Activated CD8-positive, alpha-beta memory T cell treated with anti-CD3 and anti-CD28 coated beads, Interleukin-2, amount 50 U/mL, for 24 hours (primary cell): Measurements from ENCODE around the gene RALBP1.

ENCODE experiments used
- DNase-seq: peaks from one replicate; pipeline ENCODE4 v3.0.0-alpha.2; 2020; ENCODE audit errors: extremely low read depth

Gene RALBP1

GRCh38 chr18:9507565-9508088 is 32.3 kb downstream of the RALBP1 start:
- DNase-seq = no peak

DNA sequence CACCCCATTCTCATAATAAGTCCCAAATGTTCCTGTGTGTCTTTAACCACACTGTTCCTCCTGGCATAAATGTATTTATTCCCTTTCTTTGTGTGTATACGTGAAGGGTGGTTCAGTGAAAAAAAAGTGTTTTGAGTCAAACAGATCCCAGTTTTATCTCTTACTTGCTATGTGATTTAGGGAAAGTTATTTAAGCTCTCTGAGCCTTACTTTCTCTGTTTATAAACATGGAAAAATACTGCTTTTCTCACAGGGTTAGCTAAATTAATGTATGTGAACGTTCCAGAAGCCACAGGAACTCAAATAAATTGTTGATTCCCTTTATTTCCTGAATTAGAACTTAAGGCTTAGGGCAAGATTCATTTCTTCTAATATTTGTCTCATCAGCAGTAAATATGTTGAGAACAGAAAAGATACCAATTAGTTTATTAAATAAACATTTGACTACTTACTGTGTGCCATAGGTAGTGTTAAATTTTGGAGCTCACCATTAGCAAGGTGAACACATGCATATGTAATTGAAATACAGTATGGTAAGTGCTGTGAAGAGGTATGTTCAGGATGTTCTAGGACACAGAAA is 33.2 kb downstream of the RALBP1 start:
- no peak for DNase-seq

- DNase-seq = no peak
These were observed 38.7 kb downstream of the RALBP1 start for GRCh38 chr18:9513971-9514512.

DNA sequence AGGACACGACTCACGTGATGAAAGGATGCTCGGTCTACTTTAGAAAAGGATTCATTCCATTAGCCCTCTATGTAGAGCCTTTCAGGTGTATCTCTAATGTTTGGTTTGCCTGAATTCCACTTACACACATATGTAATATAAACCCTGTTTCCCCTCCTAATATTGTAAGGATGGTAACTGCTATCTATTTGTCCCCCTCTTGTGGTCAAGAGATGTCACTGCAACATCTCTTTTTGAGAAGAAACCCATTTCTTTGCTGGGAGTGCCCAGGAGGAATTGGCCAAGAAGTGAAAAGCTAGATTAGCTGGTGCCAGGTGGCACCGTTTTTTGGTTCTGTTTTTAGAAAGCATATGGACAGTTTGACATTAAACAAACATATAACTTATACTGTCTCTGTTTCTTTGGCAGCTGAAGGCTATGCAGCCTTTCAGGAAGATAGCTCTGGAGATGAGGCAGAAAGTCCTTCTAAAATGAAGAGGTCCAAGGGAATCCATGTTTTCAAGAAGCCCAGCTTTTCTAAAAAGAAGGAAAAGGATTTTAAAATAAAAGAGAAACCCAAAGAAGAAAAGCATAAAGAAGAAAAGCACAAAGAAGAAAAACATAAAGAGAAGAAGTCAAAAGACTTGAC is 41.2 kb downstream of the RALBP1 start:
- no peak for DNase-seq

DNA sequence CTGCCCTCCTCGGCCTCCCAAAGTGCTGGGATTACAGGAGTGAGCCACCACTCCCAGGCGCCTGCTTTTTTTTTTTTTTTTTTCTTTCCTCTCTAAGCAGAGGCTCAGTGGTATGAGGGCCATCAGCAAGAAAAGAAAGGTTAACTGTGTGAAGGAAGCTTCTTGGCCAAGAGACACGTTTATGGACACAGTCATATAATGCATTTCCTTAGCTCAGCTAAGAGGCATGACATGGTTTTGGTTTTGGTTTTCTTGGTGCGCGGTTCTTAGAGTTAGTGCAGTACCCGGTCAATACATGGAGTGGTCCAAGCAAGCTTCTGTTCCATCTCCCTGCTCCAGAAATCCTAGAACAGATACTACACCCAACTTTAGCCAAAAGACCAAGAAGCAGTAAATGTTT is 42.6 kb downstream of the RALBP1 start:
- DNase-seq = no peak

DNA sequence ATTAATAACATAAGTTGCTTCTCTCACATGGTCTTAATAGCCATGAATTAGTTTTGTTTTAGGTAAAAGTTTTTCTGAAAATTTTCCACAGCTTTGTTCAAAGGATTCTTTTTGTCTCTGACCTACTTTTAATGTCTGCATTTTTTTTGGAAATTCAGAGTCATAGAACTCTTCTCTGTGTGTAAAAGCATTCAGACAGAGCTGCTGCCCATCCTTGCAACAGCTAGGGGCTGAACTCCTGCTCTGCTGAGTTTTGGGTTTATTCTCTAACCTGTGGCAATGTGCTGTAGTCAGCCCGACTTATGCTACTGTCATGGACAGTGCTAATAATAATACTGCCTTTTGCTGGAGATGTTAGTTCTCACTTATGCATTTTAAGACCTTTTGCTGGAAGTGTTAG is 44.1 kb downstream of the RALBP1 start:
- DNase-seq = no peak

DNA sequence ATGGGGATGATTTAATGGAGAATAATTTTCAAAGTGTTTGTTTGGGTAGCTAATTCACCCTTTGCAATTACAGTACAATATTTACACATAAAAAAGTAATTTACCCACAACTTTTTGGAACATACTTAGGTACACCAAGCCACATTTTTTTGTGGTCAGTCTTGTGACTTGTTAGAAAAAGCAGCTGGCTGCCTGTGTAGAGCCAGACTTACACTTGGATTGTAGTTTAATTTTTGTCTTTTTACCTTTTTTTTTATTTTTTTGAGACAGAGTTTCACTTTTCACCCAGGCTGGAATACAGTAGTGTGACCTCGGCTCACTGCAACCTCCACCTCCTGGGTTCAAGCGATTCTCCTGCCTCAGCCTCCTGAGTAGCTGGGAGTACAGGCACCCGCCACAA is 45.4 kb downstream of the RALBP1 start:
- no peak for DNase-seq

GRCh38 chr18:9521770-9522169 is 46.5 kb downstream of the RALBP1 start:
- no peak for DNase-seq

DNA sequence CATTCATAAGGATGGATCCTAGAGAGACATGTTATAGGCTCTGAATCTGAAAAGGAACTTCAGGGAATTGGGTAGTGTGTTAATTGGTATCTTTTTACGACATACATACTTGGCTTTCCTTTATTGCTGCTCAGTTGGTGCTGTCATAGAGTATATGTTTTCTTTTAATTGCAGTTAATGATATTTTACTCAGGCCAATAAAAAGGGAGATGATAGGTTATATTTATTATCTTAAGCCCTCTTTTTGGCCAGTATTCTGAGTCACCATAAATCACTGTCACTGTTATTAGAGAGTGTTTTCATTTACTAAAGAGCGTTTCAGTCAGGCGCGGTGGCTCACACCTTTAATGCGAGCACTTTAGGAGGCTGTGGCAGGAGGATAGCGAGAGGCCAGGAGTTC is 47.6 kb downstream of the RALBP1 start:
- DNase-seq = no peak

- DNase-seq = no peak
These were observed 51.1 kb downstream of the RALBP1 start for GRCh38 chr18:9526458-9526857.

- DNase-seq = no peak
These were observed 55.1 kb downstream of the RALBP1 start for GRCh38 chr18:9530226-9531009.

- DNase-seq = no peak
These were observed 56.6 kb downstream of the RALBP1 start for GRCh38 chr18:9531791-9532410.

GRCh38 chr18:9534844-9535243 is 59.5 kb downstream of the RALBP1 start:
- no peak for DNase-seq

DNA sequence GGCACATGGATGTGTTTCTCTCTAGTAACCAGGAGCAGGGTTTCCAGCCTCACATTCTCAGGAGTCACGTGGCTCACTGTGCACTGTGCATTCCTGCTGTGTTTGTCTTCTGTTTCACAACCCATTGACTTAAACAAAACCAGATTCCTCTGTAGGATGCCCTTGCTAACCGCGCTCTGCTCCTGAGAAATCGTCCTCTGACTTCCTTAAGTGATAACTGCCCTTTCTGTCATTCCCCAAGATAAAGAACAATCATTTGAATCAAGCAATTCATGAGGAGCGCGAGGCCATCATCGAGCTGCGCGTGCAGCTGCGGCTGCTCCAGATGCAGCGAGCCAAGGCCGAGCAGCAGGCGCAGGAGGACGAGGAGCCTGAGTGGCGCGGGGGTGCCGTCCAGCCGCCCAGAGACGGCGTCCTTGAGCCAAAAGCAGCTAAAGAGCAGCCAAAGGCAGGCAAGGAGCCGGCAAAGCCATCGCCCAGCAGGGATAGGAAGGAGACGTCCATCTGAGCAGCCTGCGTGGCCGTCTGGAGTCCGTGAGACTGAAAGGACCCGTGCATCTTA is 60.2 kb downstream of the RALBP1 start:
- no peak for DNase-seq

- DNase-seq = no peak
These were observed 61.2 kb downstream of the RALBP1 start for GRCh38 chr18:9536354-9537152.

- no peak for DNase-seq
These were observed 62.4 kb downstream of the RALBP1 start for GRCh38 chr18:9537677-9538076.

DNA sequence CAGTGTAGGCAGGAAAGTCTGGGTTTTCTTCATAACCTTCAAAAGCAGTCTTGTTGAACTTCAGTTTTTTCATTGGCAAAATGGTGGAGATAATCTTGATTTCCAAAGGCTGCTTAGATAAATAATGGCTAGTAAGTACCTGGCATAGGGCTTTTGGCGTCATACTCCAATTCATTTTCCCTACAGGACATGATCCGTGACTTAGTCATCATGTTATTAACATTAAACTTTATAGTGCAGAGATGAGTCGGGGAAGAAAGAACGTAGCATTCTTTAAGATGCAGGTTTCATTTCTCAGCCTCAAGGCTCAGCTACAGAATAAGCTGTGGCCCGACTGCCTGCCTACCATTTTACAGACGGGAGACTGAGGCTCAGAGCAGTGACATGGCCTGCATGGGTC is 64.0 kb downstream of the RALBP1 start:
- no peak for DNase-seq

DNA sequence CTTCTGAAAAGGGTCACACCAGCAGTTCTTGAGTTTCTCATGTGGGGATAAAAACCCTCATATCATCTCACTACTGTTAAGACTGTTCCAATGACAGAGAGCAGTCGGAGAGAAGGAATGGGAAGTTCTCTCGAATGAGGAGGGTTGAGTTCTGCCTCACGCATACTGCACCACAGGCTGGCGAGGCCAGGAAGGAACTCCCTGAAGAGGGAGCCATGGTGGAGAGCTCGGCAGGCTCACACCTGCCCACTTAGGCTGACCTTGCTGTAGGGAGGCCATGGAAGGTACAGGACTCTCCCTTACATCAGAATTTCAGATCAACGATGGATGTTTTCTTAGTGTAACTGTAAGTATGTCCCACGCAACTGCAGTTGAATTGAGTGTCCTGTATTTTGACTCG is 64.6 kb downstream of the RALBP1 start:
- no peak for DNase-seq

- DNase-seq = no peak
These were observed 67.6 kb downstream of the RALBP1 start for GRCh38 chr18:9542924-9543323.

GRCh38 chr18:9545029-9545428 is 69.7 kb downstream of the RALBP1 start:
- DNase-seq = no peak

DNA sequence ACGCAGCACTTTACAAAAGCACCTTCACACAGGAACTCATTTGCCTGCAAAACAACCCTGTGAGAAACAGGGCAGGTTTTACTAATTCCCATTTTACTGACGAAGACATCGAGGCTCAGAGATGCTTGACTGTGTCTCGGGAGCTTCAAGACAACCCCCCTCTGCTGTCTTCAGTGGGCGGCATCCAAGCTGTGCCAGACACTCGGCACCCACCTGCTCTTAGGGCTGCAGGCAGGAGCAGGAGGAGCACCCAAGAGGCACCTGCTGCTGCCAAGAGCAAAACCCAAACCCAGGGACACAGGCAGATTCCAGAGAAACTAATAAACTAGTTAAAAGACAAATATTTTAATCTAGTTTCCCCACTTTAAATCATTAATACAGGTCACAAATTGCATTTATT is 71.2 kb downstream of the RALBP1 start:
- no peak for DNase-seq
